ENCODE measurements around the gene CELSR2. TPM values are rescaled to one million over a fixed set of nuclear protein-coding genes. Genes with fewer than 3 reads are reported as not detected.
A peak's percentile ranks its signal among the peaks of the same experiment; 100 is the strongest.

Gene CELSR2
- total RNA-seq, 2 experiments from 2014 or later, result 1.9 to 2.0 TPM

DNA sequence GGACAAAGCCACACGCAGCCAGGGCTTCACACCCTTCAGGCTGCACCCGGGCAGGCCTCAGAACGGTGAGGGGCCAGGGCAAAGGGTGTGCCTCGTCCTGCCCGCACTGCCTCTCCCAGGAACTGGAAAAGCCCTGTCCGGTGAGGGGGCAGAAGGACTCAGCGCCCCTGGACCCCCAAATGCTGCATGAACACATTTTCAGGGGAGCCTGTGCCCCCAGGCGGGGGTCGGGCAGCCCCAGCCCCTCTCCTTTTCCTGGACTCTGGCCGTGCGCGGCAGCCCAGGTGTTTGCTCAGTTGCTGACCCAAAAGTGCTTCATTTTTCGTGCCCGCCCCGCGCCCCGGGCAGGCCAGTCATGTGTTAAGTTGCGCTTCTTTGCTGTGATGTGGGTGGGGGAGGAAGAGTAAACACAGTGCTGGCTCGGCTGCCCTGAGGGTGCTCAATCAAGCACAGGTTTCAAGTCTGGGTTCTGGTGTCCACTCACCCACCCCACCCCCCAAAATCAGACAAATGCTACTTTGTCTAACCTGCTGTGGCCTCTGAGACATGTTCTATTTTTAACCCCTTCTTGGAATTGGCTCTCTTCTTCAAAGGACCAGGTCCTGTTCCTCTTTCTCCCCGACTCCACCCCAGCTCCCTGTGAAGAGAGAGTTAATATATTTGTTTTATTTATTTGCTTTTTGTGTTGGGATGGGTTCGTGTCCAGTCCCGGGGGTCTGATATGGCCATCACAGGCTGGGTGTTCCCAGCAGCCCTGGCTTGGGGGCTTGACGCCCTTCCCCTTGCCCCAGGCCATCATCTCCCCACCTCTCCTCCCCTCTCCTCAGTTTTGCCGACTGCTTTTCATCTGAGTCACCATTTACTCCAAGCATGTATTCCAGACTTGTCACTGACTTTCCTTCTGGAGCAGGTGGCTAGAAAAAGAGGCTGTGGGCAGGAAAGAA lies 25.5 kb downstream of the CELSR2 start:
- H3K4me3 Mint-ChIP-seq, result no peak overlapping the region
- ChIA-PET POLR2A (no interaction called here), CTCF (no interaction called here)
- H3K36me3 Mint-ChIP-seq (ENCODE audit: low read depth), result peaks cover 1% of the 10 kb centered on the region
- no peaks in the 10 kb centered on the region for H3K27me3 Mint-ChIP-seq
- no peaks in the 10 kb centered on the region for H3K9me3 Mint-ChIP-seq (ENCODE audit: low read depth)
- intact Hi-C loops (cut with DNase I, micrococcal nuclease), result no loop called here
- ATAC-seq (no peak), DNase-seq (no peak)
- H3K27ac Mint-ChIP-seq, result no peak overlapping the region
- peaks cover 6% of the 10 kb centered on the region for H3K4me1 Mint-ChIP-seq

DNA sequence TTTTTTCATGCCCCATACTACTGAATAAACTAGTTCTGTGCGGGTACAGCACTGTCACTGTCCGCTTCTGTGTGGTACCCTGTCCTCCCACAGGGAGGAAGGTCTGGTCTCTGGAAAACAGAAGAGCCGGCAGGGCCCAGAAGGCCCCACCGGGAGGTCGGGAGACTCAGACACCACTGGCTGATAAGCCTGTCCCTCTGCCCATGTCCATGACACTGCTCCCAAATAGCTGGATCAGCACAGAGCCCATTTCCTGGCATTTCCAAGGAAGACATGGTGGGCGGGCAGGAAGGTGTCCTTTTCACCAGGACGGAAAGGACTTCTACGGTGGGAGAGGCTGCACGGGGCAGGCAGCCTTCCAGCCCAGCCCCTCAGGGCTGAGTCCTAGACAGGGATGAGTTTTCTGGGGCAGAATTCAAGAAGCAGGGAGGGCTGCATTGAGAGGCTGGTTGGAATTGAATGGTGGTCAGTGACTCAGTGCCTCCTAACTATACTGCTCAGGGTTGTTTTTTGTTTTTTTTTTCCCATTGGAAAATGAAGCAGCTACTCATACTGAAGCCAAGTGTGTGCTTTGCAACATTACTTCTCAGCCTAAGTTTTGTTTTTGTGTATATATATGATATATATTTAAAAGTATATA lies 26.5 kb downstream of the CELSR2 start:
- H3K27me3 Mint-ChIP-seq, result no peaks in the 10 kb centered on the region
- intact Hi-C loops (cut with DNase I, micrococcal nuclease), result loop anchor here in 1 of 2 experiments (2.0 kb wide), 1 partner anchor 257 kb away; no protein-coding TSS in a partner anchor
- no peak overlapping the region for H3K27ac Mint-ChIP-seq
- no peak overlapping the region for H3K4me3 Mint-ChIP-seq
- CTCF ChIA-PET, result interaction anchor here (1.1 to 5.0 kb wide), 5 partner anchors 12 to 257 kb away, joined by 3 to 122 read pairs (median 15); partner anchors contain the start of gene SORT1
- peaks cover 2% of the 10 kb centered on the region for H3K36me3 Mint-ChIP-seq (ENCODE audit: low read depth)
- ATAC-seq (no peak), DNase-seq (no peak)
- H3K4me1 Mint-ChIP-seq, result peaks cover 6% of the 10 kb centered on the region
- no peaks in the 10 kb centered on the region for H3K9me3 Mint-ChIP-seq (ENCODE audit: low read depth)
- POLR2A ChIA-PET, result interaction anchor here (0.7 kb wide), 1 partner anchor 18 kb away, joined by 3 read pairs; no protein-coding TSS in a partner anchor

GRCh38 chr1:109277434-109278204 lies 28.3 kb downstream of the CELSR2 start:
- ChIA-PET POLR2A (interaction anchor here (1.4 kb wide), 1 partner anchor 123 kb away, joined by 4 read pairs; no protein-coding TSS in a partner anchor), CTCF (interaction anchor here (0.6 to 5.0 kb wide), 21 partner anchors 8 to 268 kb away, joined by 3 to 122 read pairs (median 4); partner anchors contain the start of genes SARS1 and SORT1)
- Mint-ChIP-seq H3K36me3 (ENCODE audit: low read depth) (peaks cover 2% of the 10 kb centered on the region), H3K4me3 (no peak overlapping the region), H3K27me3 (no peaks in the 10 kb centered on the region), H3K4me1 (peaks cover 12% of the 10 kb centered on the region), H3K27ac (no peak overlapping the region), H3K9me3 (ENCODE audit: low read depth) (no peaks in the 10 kb centered on the region)
- intact Hi-C loops (cut with DNase I, micrococcal nuclease), result loop anchor here (1.0 to 2.0 kb wide), 3 partner anchors 122 to 255 kb away; no protein-coding TSS in a partner anchor
- peak; percentile 82 for DNase-seq
- peak; percentile 91 for ATAC-seq

DNA sequence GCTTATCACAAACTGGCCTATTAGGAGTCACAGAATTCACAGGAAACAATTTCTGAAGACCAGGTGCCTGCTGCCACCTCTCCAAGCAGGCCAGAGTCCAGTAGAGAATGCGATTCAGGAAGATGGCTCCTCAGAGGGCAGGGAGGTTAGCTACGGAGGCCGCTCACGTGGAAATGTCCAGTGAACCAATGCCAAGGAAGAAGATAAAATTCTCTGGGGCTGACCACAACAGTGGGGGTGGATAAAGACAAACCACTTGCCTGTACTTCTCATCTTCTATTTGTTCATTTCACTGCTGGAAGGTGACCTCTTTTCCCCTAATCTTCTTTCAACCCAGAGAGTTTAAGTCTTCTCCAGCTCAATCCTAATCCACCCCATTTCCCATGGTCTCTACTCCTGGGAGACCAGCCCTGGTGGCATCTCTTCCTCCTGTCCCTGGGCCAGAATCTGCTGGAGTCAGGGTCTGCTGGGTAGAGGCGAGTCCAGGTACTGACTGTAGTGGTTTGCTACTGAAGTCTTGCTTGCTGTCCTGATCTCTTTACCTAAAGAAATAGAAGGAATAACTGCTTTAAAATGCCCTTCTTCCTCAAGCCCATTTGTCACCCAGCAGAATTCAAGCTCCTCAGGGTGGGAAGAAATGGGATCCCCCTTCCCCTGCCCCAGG lies 30.4 kb downstream of the CELSR2 start:
- no peak overlapping the region for H3K27ac Mint-ChIP-seq
- H3K36me3 Mint-ChIP-seq (ENCODE audit: low read depth), result peaks cover 4% of the 10 kb centered on the region
- intact Hi-C loops (cut with DNase I, micrococcal nuclease), result loop anchor here in 1 of 2 experiments (5.0 kb wide), 1 partner anchor 213 kb away; the partner anchor contains the start of gene CYB561D1
- DNase-seq (no peak), ATAC-seq (no peak)
- H3K27me3 Mint-ChIP-seq, result no peaks in the 10 kb centered on the region
- no peaks in the 10 kb centered on the region for H3K9me3 Mint-ChIP-seq (ENCODE audit: low read depth)
- H3K4me3 Mint-ChIP-seq, result no peak overlapping the region
- CTCF ChIA-PET, result interaction anchor here (0.5 to 5.0 kb wide), 10 partner anchors 24 to 492 kb away, joined by 3 to 122 read pairs (median 4); partner anchors contain the start of genes CELSR2 and SORT1
- peaks cover 15% of the 10 kb centered on the region for H3K4me1 Mint-ChIP-seq
- POLR2A ChIA-PET, result interaction anchor here (0.6 kb wide), 1 partner anchor 146 kb away, joined by 4 read pairs; no protein-coding TSS in a partner anchor

DNA sequence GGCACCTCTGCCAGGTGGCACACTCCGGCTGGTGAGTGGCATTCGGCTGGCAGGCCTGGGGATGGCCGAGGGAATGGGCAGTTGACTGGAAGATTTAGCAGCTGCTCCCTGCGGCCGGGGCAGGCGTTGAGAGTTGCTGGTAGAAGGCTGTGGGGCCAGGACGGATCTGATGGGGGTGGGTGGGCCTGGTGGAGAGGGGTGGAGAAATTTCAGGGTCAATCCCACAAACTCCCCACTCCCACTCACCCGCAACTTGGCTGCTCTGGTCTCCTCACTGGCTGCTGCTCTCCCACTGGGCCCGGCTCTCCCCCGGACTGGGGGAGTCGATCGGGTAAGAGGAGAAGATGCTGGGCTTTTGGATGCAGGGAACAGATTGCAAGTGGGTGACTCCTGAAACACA lies 31.5 kb downstream of the CELSR2 start:
- H3K4me3 Mint-ChIP-seq, result no peak overlapping the region

GRCh38 chr1:109281680-109282496 lies 32.5 kb downstream of the CELSR2 start:
- DNase-seq, result no peak

More for the DNA sequence above, 31.5 kb downstream of the CELSR2 start:
- POLR2A ChIA-PET, result no interaction called here
- ATAC-seq (no peak), DNase-seq (no peak)
- H3K27ac Mint-ChIP-seq, result no peak overlapping the region
- no peaks in the 10 kb centered on the region for H3K27me3 Mint-ChIP-seq
- CTCF ChIA-PET, result interaction anchor here (0.5 to 1.0 kb wide), 2 partner anchors 184 to 218 kb away, joined by 3 read pairs; no protein-coding TSS in a partner anchor
- peaks cover 4% of the 10 kb centered on the region for H3K36me3 Mint-ChIP-seq (ENCODE audit: low read depth)
- intact Hi-C loops (cut with DNase I, micrococcal nuclease), result loop anchor here in 1 of 2 experiments (5.0 kb wide), 1 partner anchor 211 kb away; the partner anchor contains the start of gene CYB561D1
- H3K9me3 Mint-ChIP-seq (ENCODE audit: low read depth), result no peaks in the 10 kb centered on the region
- peaks cover 15% of the 10 kb centered on the region for H3K4me1 Mint-ChIP-seq

DNA sequence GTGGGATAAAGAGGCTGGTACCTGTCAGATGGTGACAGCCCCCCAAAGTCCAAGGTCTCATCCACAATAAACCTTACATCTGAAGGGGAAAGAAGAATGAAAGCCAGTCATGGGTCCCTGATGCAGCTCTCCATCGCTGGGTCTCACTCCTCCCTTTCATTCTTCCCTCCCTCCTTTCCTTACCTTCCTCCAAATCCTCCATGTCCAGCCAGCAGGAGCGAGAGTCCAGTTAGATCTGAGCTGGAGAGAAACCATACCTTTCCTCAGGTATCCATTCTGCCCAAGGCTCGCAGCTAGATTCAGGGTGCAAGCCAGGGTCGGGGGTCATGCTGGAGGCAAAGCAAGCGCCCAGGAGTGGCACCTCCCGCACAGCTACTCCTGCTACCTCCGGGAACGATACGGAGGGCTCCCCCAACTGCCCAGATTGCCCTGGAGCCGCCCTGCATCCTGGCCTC lies 33.2 kb downstream of the CELSR2 start:
- H3K27ac Mint-ChIP-seq, result no peak overlapping the region
- peaks cover 11% of the 10 kb centered on the region for H3K4me1 Mint-ChIP-seq
- ChIA-PET CTCF (interaction anchor here (0.6 to 1.8 kb wide), 20 partner anchors 14 to 372 kb away, joined by 3 to 29 read pairs (median 4); partner anchors contain the start of gene SARS1), POLR2A (interaction anchor here (1.0 to 1.6 kb wide), 4 partner anchors 18 to 201 kb away, joined by 3 to 5 read pairs (median 4); partner anchors contain the start of genes ATXN7L2 and PSMA5)
- no peak for DNase-seq
- peaks cover 4% of the 10 kb centered on the region for H3K36me3 Mint-ChIP-seq (ENCODE audit: low read depth)
- H3K4me3 Mint-ChIP-seq, result peak overlapping the region; percentile 86
- H3K27me3 Mint-ChIP-seq, result no peaks in the 10 kb centered on the region
- intact Hi-C loops (cut with DNase I, micrococcal nuclease), result loop anchor here in 1 of 2 experiments (5.0 kb wide), 1 partner anchor 210 kb away; the partner anchor contains the start of gene CYB561D1
- H3K9me3 Mint-ChIP-seq (ENCODE audit: low read depth), result no peaks in the 10 kb centered on the region
- ATAC-seq, result no peak

More at GRCh38 chr1:109281680-109282496, 32.5 kb downstream of the CELSR2 start:
- H3K4me1 Mint-ChIP-seq, result peaks cover 15% of the 10 kb centered on the region
- peaks cover 4% of the 10 kb centered on the region for H3K36me3 Mint-ChIP-seq (ENCODE audit: low read depth)
- no peak overlapping the region for H3K27ac Mint-ChIP-seq
- POLR2A ChIA-PET, result interaction anchor here (1.3 to 1.6 kb wide), 3 partner anchors 67 to 202 kb away, joined by 3 to 4 read pairs (median 3); partner anchors contain the start of genes ATXN7L2 and PSMA5
- no peak for ATAC-seq
- CTCF ChIA-PET, result interaction anchor here (1.0 to 1.8 kb wide), 7 partner anchors 15 to 121 kb away, joined by 3 to 29 read pairs (median 4); partner anchors contain the start of gene SARS1
- peak overlapping the region; percentile 86 for H3K4me3 Mint-ChIP-seq
- no peaks in the 10 kb centered on the region for H3K27me3 Mint-ChIP-seq
- H3K9me3 Mint-ChIP-seq (ENCODE audit: low read depth), result no peaks in the 10 kb centered on the region
- intact Hi-C loops (cut with DNase I, micrococcal nuclease), result loop anchor here in 1 of 2 experiments (5.0 kb wide), 1 partner anchor 210 kb away; the partner anchor contains the start of gene CYB561D1

- ATAC-seq (peak; percentile 98), DNase-seq (peak; percentile 95)
- peak within 1 kb of the TSS; percentile 90 for H3K27ac Mint-ChIP-seq
- no peaks in the 10 kb centered on the region for H3K9me3 Mint-ChIP-seq (ENCODE audit: low read depth)
- peaks cover 11% of the 10 kb centered on the region for H3K4me1 Mint-ChIP-seq
- peak within 1 kb of the TSS; percentile 86 for H3K4me3 Mint-ChIP-seq
- POLR2A ChIA-PET, result interaction anchor here (0.6 to 1.6 kb wide), 7 partner anchors 17 to 250 kb away, joined by 3 to 6 read pairs (median 3); partner anchors contain the start of genes ATXN7L2 and PSMA5
- no peaks in the 10 kb centered on the region for H3K27me3 Mint-ChIP-seq
- H3K36me3 Mint-ChIP-seq (ENCODE audit: low read depth), result peaks cover 4% of the 10 kb centered on the region
- intact Hi-C loops (cut with DNase I, micrococcal nuclease), result loop anchor here (1.0 to 5.0 kb wide), 11 partner anchors 20 to 751 kb away; partner anchors contain the start of genes CYB561D1 (in 2 of the 2), ATXN7L2 (in 1 of the 2), CELSR2 (in 1 of the 2) and PSMA5 (in 1 of the 2)
- CTCF ChIA-PET, result interaction anchor here (0.6 to 1.8 kb wide), 23 partner anchors 13 to 372 kb away, joined by 3 to 29 read pairs (median 4); partner anchors contain the start of gene SARS1
These were observed 33.8 kb downstream of the CELSR2 start, which contains the start of gene PSRC1 for GRCh38 chr1:109282952-109283747. Gene PSRC1 (minus strand): TSS chr1:109283145.
